HG03064 (cell line): ENCODE data around the gene CCZ1.
"Not testable (repeated sequence)": the region's sequence is repeated elsewhere in the genome, so short reads cannot be mapped to it uniquely, and the experiment has no call there.

Experiments used
- ATAC-seq: cut with Tn5 transposase; IDR thresholded peaks from one replicate; pipeline ENCODE4 v1.9.1; 2021; ENCODE audit warnings: low read depth; ENCODE audit not compliant: unreplicated experiment

The CCZ1 gene

GRCh38 chr7:5904726-5905125, 6.2 kb downstream of the CCZ1 start:
- not testable (repeated sequence) for ATAC-seq

- ATAC-seq: not testable (repeated sequence)
Observed at GRCh38 chr7:5908835-5909234, 10.3 kb downstream of the CCZ1 start.

- not testable (repeated sequence) for ATAC-seq
Observed at GRCh38 chr7:5916529-5916928, 18.0 kb downstream of the CCZ1 start.

- ATAC-seq: not testable (repeated sequence)
Observed at GRCh38 chr7:5924180-5924579, 25.6 kb downstream of the CCZ1 start.

- ATAC-seq: not testable (repeated sequence)
Observed at GRCh38 chr7:5924630-5925029, 26.1 kb downstream of the CCZ1 start.

GRCh38 chr7:5926263-5926870, 27.8 kb downstream of the CCZ1 start:
- not testable (repeated sequence) for ATAC-seq

- ATAC-seq: not testable (repeated sequence)
Observed at GRCh38 chr7:5930290-5930689, 31.8 kb downstream of the CCZ1 start.

- ATAC-seq: not testable (repeated sequence)
Observed at GRCh38 chr7:5931250-5931649, 32.7 kb downstream of the CCZ1 start.

GRCh38 chr7:5931905-5932644, 33.5 kb downstream of the CCZ1 start:
- not testable (repeated sequence) for ATAC-seq

- ATAC-seq: not testable (repeated sequence)
Observed at GRCh38 chr7:5934945-5935450, 36.5 kb downstream of the CCZ1 start.

- ATAC-seq: not testable (repeated sequence)
Observed at GRCh38 chr7:5963205-5963604, 64.7 kb downstream of the CCZ1 start.

- ATAC-seq: not testable (repeated sequence)
Observed at GRCh38 chr7:5963810-5964209, 65.3 kb downstream of the CCZ1 start.

- not testable (repeated sequence) for ATAC-seq
Observed at GRCh38 chr7:5970347-5970911, 71.9 kb downstream of the CCZ1 start, which contains the start of gene RSPH10B. Gene RSPH10B (minus strand): TSS chr7:5970689. CDS start chr7:5967116, 3,573 bp downstream.

- not testable (repeated sequence) for ATAC-seq
Observed at GRCh38 chr7:5973580-5973979, 75.0 kb downstream of the CCZ1 start.
